Measurements from ENCODE around the gene PLXNB2.

PLXNB2 gene

DNA sequence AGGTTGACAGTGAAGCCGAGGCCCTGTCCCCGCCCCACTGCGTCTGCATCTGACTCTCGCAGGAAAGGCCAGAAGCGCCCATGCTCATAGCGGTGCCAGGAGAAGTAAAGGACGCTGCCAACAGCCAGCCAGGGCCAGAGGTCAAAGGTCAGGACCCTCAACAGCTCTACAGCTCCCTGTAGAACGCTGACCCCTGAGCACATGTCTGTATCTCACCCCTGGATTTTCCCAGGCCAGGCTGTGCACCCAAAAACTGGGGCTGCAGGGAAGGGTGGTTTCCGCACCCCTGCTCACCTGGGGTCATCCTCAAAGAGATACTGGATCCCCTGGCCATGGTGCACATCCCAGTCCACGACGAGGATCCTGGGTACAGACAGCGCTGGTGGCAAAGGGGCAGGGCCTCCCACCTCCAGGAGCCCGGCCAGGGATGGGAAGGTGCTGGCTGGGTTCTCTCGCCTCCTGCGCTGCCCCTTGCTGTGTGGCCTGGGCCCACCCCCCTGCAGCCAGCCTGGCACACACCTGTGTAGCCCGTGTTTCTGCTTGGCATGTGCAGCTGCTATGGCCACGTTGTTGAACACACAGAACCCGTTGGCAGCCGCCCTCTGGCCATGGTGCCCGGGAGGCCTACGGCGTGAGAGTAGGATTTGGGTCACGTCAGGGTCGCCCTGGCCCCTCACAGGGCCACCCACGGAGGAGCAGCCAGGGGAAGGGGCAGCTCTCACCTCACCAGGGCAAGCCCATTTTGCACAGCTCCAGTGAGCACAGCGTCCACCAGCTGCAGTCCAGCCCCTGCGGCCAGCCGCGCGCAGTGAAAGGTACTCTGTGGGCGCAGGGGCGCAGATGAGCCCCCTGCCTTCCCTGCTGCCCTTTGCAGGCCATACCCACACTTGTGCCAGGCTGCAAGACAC lies 57.9 kb downstream of the PLXNB2 start:
- no peak for DNase-seq (ENCODE audit: low spot score)
- no peak for TF ChIP-seq CTCF (IDR thresholded peaks at IDR 0.05; ENCODE audit: extremely low read depth, missing control alignments)

GRCh38 chr22:50248196-50249081 lies 59.0 kb downstream of the PLXNB2 start:
- no peak for DNase-seq (ENCODE audit: low spot score)
- no peak for TF ChIP-seq CTCF (IDR thresholded peaks at IDR 0.05; ENCODE audit: extremely low read depth, missing control alignments)

- no peak for TF ChIP-seq CTCF (IDR thresholded peaks at IDR 0.05; ENCODE audit: extremely low read depth, missing control alignments)
- DNase-seq (ENCODE audit: low spot score) = peak; percentile 75
These were observed 59.7 kb downstream of the PLXNB2 start for GRCh38 chr22:50247748-50248147.

GRCh38 chr22:50246242-50247175 lies 60.9 kb downstream of the PLXNB2 start:
- DNase-seq (ENCODE audit: low spot score) = no peak
- TF ChIP-seq CTCF (IDR thresholded peaks at IDR 0.05; ENCODE audit: extremely low read depth, missing control alignments) = no peak

DNA sequence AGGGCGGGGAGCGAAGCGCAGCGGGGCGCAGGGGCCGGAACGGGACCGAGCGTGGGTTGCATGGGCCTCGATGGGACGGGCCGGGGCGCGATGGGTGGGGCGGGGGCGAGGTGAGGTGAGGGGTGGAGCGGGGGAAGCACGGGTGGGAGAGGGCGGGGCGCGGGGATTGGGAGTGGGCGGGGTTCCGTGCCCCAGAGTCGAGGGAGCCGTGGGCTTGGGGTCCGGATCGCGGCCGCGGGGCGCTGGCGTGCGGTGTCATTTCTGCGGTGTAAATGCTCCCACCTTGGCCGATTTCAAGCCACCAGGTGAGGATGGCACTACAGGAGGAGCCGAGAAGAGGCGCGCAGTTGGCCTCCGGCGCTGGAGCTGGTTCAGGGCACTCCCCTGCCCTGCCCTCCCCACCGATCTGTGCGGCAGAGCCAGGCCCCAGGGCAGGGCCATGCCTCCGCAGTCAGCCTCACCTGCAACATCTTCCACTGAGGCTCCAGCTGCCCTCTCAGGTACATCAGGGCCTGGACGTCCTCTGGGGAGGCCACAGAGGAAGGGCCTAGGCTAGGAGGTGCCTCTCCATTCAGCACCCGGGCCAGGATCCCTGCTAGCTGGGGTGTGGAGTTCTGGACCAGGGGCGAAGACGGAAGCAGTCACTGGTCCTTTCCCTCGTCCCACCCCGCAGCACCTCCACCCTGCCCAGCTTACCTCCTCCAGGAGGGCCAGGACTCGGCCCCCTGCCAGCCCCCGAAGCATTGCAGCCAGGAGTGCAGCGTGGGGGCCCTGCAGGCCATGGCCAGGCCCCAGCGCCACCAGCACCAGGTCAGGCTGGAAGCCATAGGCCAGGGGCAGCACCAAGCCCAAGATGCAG lies 62.0 kb downstream of the PLXNB2 start:
- DNase-seq (ENCODE audit: low spot score) = no peak
- no peak for TF ChIP-seq CTCF (IDR thresholded peaks at IDR 0.05; ENCODE audit: extremely low read depth, missing control alignments)
